ENCODE measurements around the gene SSBP3. TPM values are rescaled to one million over a fixed set of nuclear protein-coding genes. Genes with fewer than 3 reads are reported as not detected.

SSBP3 gene
- total RNA-seq, 4 donors from 2014 or later, result 28.7 to 162 (median 37.0) TPM

- no peak for DNase-seq
- Histone ChIP-seq H3K9me3 (no peaks in the 10 kb centered on the region), H3K36me3 (no peaks in the 10 kb centered on the region), H3K4me3 (no peak overlapping the region), H3K27me3 (no peaks in the 10 kb centered on the region), H3K27ac (no peak overlapping the region), H3K4me1 (peaks cover 0 to 20% (median 13%) of the 10 kb centered on the region in 4 donors)
- intact Hi-C loops (cut with DNase I; ENCODE audit: low total_unique reads), result no loop called here
- 38 to 74% methylated on average over 1 to 2 of the region's 2 CpGs for WGBS, 2 donors (ENCODE audit: low coverage in 1 of 2)
- no peak for TF ChIP-seq EP300 (IDR thresholded peaks at IDR 0.05; ENCODE audit: low read depth)
- TF ChIP-seq, protein P1, sequence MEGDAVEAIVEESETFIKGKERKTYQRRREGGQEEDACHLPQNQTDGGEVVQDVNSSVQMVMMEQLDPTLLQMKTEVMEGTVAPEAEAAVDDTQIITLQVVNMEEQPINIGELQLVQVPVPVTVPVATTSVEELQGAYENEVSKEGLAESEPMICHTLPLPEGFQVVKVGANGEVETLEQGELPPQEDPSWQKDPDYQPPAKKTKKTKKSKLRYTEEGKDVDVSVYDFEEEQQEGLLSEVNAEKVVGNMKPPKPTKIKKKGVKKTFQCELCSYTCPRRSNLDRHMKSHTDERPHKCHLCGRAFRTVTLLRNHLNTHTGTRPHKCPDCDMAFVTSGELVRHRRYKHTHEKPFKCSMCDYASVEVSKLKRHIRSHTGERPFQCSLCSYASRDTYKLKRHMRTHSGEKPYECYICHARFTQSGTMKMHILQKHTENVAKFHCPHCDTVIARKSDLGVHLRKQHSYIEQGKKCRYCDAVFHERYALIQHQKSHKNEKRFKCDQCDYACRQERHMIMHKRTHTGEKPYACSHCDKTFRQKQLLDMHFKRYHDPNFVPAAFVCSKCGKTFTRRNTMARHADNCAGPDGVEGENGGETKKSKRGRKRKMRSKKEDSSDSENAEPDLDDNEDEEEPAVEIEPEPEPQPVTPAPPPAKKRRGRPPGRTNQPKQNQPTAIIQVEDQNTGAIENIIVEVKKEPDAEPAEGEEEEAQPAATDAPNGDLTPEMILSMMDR (IDR thresholded peaks at IDR 0.05), result no peak
- TF ChIP-seq POLR2AphosphoS5 (IDR thresholded peaks at IDR 0.05), result no peak
- no peak for TF ChIP-seq POLR2A (IDR thresholded peaks at IDR 0.05)
- in situ Hi-C loops (cut with MboI; ENCODE audit: low pct_ligation_motif_present in 1 of 4, low pct_unique_long_range_greater_than_20kb in 1 of 4, low sequenced_read_pairs in 3 of 4), result no loop called here
Measured at GRCh38 chr1:54266195-54266594, 140.0 kb downstream of the SSBP3 start.

DNA sequence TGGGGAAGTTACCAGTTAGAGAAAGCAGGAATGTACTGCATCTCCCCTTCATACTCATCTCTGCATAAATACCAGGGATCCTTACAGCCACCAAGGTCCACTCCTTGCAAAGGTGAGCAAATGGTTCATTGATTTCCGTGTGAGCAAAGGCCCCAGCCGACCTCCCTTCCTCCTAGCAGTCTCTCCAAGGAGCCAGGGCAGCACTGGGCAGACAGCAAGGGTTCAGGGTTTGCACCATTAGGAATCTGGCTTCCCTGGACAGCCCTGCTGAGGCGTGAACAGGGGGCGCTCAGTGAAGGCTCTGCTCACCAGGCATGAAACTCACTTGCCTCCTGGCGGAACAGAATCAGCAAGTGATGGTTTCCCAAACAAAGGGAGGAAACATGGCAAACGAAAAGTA lies 140.5 kb downstream of the SSBP3 start:
- H3K9me3 ChIP-seq, result no peaks in the 10 kb centered on the region
- WGBS, 2 donors (ENCODE audit: low coverage in 1 of 2), result 93 to 100% methylated on average over 2 to 6 of the region's 6 CpGs
- no peak for DNase-seq
- no peak overlapping the region for H3K4me3 ChIP-seq
- peaks cover 0 to 19% (median 13%) of the 10 kb centered on the region in 4 donors for H3K4me1 ChIP-seq
- TF ChIP-seq POLR2A (IDR thresholded peaks at IDR 0.05) (no peak), POLR2AphosphoS5 (IDR thresholded peaks at IDR 0.05) (no peak), EP300 (IDR thresholded peaks at IDR 0.05; ENCODE audit: low read depth) (no peak)
- TF ChIP-seq, protein P1 (IDR thresholded peaks at IDR 0.05), result no peak
- H3K36me3 ChIP-seq, result no peaks in the 10 kb centered on the region
- intact Hi-C loops (cut with DNase I; ENCODE audit: low total_unique reads) (no loop called here), in situ Hi-C loops (cut with MboI; ENCODE audit: low pct_ligation_motif_present in 1 of 4, low pct_unique_long_range_greater_than_20kb in 1 of 4, low sequenced_read_pairs in 3 of 4) (no loop called here)
- H3K27ac ChIP-seq, result no peak overlapping the region
- H3K27me3 ChIP-seq, result no peaks in the 10 kb centered on the region

GRCh38 chr1:54265126-54265525 lies 141.1 kb downstream of the SSBP3 start:
- intact Hi-C loops (cut with DNase I; ENCODE audit: low total_unique reads) (no loop called here), in situ Hi-C loops (cut with MboI; ENCODE audit: low pct_ligation_motif_present in 1 of 4, low pct_unique_long_range_greater_than_20kb in 1 of 4, low sequenced_read_pairs in 3 of 4) (no loop called here)
- Histone ChIP-seq H3K36me3 (no peaks in the 10 kb centered on the region), H3K27me3 (no peaks in the 10 kb centered on the region), H3K27ac (no peak overlapping the region), H3K4me1 (peaks cover 0 to 19% (median 13%) of the 10 kb centered on the region in 4 donors), H3K9me3 (no peaks in the 10 kb centered on the region), H3K4me3 (no peak overlapping the region)
- no peak for TF ChIP-seq POLR2A (IDR thresholded peaks at IDR 0.05)
- TF ChIP-seq, protein P1 (IDR thresholded peaks at IDR 0.05), result no peak
- no peak for TF ChIP-seq POLR2AphosphoS5 (IDR thresholded peaks at IDR 0.05)
- no peak for TF ChIP-seq EP300 (IDR thresholded peaks at IDR 0.05; ENCODE audit: low read depth)
- 87% methylated on average over 8 of the region's 8 CpGs; no CpG with 5 or more reads in 1 of the 2 donors for WGBS, 2 donors (ENCODE audit: low coverage in 1 of 2)
- DNase-seq, result no peak

- Histone ChIP-seq H3K27ac (no peak overlapping the region), H3K36me3 (no peaks in the 10 kb centered on the region), H3K27me3 (no peaks in the 10 kb centered on the region), H3K4me1 (peaks cover 0 to 12% (median 9%) of the 10 kb centered on the region in 4 donors), H3K4me3 (no peak overlapping the region), H3K9me3 (no peaks in the 10 kb centered on the region)
- intact Hi-C loops (cut with DNase I; ENCODE audit: low total_unique reads) (loop anchor here (5.0 kb wide), 1 partner anchor 319 kb away; no protein-coding TSS in a partner anchor), in situ Hi-C loops (cut with MboI; ENCODE audit: low pct_ligation_motif_present in 1 of 4, low pct_unique_long_range_greater_than_20kb in 1 of 4, low sequenced_read_pairs in 3 of 4) (no loop called here)
- WGBS, 2 donors (ENCODE audit: low coverage in 1 of 2), result 73 to 80% methylated on average over 2 to 6 of the region's 6 CpGs
- TF ChIP-seq EP300 (IDR thresholded peaks at IDR 0.05; ENCODE audit: low read depth), result no peak
- no peak for TF ChIP-seq POLR2AphosphoS5 (IDR thresholded peaks at IDR 0.05)
- TF ChIP-seq POLR2A (IDR thresholded peaks at IDR 0.05), result no peak
- TF ChIP-seq, protein P1 (IDR thresholded peaks at IDR 0.05), result no peak
- DNase-seq, result no peak
Measured at GRCh38 chr1:54263601-54264226, 142.5 kb downstream of the SSBP3 start.
